Vagina (tissue), 2 donors: ENCODE measurements around the gene WNT6.

Experiments used
- CTCF ChIP-seq, 3 experiments: fragments of 450-650 bp in 2 of 3; fragments of 200-600 bp in 1 of 3; sonication (generic) in 1 of 3; IDR thresholded peaks; one replicate each; pipeline ENCODE4 v1.5.1; 2017 to 2019; ENCODE audit warnings: antibody characterized with exemption in 3 of 3, mild to moderate bottlenecking in 2 of 3, moderate library complexity in 2 of 3
- POLR2A ChIP-seq, 2 donors: fragments of 450-650 bp; IDR thresholded peaks; one replicate each; pipeline ENCODE4 v1.6.1; 2017; ENCODE audit warnings: antibody characterized with exemption in 2 of 2, mild to moderate bottlenecking in 2 of 2, moderate library complexity in 2 of 2

DNA sequence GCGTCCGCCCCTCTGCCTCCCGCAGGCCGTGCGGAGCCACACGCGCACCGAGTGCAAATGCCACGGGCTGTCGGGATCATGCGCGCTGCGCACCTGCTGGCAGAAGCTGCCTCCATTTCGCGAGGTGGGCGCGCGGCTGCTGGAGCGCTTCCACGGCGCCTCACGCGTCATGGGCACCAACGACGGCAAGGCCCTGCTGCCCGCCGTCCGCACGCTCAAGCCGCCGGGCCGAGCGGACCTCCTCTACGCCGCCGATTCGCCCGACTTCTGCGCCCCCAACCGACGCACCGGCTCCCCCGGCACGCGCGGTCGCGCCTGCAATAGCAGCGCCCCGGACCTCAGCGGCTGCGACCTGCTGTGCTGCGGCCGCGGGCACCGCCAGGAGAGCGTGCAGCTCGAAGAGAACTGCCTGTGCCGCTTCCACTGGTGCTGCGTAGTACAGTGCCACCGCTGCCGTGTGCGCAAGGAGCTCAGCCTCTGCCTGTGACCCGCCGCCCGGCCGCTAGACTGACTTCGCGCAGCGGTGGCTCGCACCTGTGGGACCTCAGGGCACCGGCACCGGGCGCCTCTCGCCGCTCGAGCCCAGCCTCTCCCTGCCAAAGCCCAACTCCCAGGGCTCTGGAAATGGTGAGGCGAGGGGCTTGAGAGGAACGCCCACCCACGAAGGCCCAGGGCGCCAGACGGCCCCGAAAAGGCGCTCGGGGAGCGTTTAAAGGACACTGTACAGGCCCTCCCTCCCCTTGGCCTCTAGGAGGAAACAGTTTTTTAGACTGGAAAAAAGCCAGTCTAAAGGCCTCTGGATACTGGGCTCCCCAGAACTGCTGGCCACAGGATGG is 14.0 kb downstream of the WNT6 start:
- no peak for TF ChIP-seq CTCF (IDR thresholded peaks at IDR 0.05)
- TF ChIP-seq POLR2A (IDR thresholded peaks at IDR 0.05), result no peak
